Fibroblast of skin of left biceps (primary cell): ENCODE measurements around the gene TMUB1.
"Not testable (repeated sequence)": the region's sequence is repeated elsewhere in the genome, so short reads cannot be mapped to it uniquely, and the experiment has no call there.

Source experiments
- DNase-seq, 2 experiments: peaks; one replicate each; pipeline ENCODE4 v3.0.0-alpha.2; 2013; ENCODE audit warnings: low read depth in 2 of 2

TMUB1 gene

DNA sequence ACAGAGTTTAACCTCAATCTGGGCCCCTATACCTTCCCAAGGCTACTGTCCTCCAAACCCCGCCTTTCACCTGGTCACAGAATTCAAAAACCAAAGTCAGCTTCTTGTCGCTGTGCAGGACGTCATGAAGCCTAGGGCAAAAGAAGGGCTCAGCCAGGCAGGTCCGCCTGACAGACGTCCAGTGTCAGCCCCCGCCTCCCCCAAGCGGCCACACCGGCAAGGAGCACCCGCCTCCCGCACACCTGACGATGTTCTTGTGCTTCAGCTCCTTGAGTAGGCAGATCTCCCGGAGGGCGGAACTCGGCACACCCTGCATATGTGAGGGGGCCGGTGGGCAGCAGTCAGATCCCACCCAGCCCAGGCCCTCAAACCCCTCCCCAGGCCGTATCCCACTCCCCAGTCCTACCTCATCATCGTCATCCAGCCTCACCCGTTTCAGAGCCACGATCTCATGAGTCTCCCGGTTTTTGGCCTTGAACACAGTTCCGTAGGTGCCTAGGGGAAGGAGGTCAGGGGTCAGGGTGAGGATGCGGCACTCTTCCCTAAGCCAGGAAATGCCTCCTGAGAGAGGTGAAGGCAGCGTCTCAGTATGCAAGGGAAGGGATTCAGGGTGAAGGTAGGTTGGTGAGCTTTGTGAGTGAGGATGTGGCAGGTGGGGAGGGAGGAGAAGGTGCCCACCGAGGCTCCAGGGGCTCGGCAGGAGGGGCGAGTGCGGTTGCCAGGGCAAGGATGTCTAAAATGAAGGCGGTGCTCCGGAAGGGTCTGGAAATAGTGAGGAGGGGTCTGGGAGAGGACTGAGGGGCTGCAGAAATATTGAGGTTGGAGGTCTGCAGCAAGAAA is 26.4 kb downstream of the TMUB1 start:
- no peak for DNase-seq

DNA sequence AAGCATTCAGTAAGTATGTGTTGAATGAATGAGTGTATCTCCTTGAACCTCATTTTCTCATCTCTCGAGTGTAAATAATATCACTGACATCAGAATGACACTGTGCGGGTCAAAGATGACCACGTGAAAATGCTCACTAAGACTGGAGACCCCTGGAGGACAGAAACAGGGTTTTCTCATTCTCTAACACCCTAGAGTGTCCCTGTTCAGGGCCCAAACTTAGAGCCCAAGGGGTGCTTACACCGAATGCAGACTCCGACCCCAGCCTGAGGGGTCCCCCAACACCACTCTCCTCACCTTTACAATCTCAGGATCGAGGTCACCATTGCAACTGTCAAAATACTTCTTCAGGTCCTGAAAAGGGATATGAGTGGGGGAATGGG is 27.0 kb downstream of the TMUB1 start:
- no peak for DNase-seq

DNA sequence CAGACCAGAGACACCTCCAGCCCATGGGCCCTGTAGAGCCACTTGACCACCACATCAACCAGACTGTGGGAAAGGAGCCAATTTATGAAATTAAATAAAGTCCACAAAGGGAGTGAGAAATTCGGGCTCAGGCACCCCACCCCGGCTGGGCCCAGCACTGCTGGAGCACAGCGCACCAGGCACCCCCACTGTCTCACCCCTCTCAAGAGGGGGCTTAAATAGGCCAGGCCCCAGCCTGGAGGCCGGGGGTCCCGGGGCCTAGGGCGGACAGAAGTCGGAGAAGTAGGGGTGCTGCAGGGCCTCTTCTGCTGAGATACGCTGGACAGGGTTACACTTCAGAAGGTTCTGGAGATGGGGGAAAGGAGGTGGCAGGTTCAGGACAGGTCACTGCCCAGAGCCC is 29.5 kb downstream of the TMUB1 start:
- no peak for DNase-seq

DNA sequence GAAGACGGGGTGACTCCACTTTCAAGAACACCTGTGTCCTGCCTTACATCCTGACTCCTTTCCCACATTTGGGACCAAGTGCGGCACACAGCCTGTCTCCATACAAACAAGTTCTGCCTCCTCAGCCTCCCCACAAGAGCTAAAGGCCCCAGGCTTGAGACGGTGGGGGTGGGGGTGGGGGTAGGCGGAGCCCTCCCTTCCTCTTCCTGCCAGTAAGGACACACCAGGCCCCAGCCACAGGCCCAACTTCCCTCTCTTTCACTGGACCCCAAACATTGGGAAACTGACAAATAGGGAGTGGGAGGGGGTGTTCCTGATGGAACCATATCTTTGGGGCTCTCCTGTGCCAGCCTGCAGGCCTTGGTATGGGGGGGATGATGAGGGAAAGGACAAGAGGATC is 30.2 kb downstream of the TMUB1 start:
- no peak for DNase-seq

DNA sequence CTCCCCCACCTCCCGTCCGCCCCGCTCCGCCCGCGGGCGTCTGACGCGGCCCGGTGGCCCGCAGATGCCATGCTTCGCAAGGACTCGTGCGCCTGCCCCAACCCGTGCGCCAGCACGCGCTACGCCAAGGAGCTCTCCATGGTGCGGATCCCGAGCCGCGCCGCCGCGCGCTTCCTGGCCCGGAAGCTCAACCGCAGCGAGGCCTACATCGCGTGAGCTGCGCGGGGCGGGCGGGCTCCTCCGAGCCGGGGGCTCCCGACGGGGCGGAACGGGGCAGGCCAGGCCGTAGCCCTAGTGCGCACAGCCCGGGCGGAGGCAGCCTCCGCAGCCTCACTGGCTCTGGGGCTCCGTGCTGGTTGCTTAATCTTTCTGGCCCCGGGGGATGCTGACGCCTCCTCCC is 32.2 kb downstream of the TMUB1 start:
- no peak for DNase-seq

DNA sequence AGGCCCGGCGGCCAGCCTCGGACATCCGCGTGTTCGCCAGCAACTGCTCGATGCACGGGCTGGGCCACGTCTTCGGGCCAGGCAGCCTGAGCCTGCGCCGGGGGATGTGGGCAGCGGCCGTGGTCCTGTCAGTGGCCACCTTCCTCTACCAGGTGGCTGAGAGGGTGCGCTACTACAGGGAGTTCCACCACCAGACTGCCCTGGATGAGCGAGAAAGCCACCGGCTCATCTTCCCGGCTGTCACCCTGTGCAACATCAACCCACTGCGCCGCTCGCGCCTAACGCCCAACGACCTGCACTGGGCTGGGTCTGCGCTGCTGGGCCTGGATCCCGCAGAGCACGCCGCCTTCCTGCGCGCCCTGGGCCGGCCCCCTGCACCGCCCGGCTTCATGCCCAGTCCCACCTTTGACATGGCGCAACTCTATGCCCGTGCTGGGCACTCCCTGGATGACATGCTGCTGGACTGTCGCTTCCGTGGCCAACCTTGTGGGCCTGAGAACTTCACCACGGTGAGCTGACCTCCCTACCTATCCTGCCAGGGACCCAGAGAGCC is 34.3 kb downstream of the TMUB1 start:
- DNase-seq: no peak

DNA sequence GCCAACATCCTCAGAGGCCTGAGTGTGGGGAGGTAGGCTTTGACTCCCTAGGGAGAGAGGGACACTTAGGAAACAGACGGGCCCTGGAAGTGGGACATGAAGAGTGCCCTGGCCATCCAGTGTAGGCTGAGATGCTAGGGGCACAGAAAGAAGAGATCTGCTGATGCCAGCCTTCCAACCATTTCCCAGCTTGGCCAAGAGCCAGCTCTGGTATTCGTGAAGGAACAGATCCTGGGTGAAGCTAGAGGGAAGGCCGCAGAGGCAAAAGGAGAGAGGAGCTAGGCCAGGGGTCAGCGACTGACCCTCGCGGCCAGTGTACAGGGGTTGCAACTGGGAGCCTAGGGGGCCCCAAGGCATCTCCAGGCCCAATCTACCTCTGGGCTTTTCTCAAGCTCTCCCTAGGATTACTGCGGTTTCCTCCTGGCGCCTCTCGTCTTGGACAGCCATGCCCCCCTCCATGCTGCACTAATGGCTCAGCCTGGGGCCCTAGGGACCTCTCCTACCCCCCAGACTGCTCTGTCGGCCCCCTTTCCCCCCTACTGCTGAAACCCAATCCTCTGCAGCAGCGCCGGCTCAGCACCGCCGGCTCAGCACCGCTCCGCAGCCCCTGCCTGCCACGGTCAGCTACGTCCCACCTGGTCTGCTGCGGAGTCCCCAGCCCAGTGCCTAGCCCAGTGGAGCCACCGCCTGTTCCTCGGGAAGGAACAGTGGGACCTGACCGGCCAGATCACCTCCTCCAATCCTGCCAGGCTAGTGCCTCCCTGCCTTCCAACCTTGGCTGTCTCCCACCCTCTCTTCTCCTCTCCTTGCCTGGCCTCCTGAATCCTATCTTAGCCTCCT is 35.1 kb downstream of the TMUB1 start, which contains the start of gene ASIC3:
Gene ASIC3 (plus strand): TSS at position 556 of the 840 bp plus-strand sequence. CDS start 355 bp downstream, outside the sequence.
- no peak for DNase-seq

DNA sequence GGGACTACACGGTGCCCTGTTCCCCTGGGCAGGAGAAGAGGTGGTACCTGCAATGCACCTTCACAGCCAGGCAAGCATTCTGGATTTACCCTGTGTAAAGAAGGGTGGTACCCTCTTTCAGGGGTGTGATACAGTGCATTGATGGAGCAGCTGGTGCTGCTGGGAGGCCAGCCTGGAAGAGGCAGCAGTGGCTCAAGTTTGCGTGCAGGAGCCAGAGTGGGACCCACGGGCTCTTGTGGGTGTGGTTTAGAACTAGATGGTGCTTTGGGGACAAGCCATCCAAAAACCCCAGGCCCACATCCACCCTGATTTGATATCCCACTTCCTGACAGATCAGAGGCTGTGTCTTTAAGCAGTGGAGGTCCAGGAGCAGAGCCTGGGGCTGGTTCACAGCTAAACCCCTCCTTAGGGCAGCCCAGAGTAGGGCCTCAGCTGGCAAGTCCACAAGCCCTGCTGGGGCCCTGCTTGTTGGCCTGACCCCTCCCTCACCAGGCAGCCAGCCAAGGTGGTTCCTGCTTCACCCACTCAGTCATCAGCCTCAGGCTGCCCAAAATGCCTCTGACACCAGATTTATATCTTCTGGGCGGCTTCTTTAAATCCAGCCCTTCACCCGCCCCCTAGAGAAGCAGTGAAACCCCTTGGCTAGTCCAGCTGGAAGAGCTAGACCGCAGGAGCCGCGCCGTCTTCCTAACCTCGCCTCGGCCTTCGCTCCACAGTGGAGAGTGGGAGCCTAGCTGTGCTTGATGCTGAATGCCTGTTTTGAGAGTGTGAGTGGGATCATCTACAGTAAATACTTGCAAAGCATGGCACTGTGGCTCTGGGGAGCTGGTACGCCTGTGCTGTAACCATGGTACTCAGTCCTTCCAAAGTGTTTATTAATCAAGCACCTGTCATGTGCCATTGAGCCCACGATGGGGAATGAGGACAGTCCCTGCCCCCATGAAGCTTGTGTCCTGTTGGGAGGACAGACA is 36.4 kb downstream of the TMUB1 start:
- no peak for DNase-seq

DNA sequence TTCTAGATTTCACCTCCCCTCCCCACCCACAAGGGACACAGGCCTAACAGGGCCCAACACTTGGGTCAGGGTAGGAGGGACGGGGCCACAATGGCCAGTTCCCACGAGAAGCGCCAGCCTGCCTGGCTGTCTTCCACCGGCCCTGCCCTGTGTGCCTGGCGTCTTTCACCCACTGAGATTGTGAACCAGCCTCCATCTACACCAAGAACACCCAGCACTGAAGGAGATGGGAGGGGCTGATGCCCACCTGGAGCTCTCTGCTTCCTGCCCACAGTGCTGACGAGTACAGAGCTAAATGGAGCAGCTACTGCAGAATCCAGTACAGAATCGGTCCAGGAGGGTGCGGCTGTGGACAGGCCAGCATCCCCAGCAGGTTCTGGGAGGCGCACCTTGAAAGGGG is 37.3 kb downstream of the TMUB1 start:
- DNase-seq: no peak

DNA sequence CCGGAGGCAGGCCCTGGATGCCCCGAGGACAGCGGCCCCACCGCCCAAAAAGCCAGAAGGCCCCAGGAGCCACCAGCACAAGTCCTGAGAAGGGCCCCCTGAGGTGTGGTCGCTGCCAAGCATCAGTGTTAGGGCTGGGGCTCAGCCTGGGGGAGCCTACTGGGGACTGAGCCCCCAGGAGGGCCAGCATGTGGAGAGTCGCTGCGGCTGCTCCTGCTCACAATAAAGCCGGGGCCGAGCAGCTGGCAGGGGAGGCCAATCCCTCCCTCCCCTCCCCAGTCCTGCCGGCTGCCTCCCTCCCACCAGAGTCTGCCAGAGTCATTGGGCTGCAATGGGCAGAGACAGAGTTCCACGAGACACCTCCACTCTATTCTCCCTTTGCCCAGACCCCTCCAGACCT is 38.0 kb downstream of the TMUB1 start:
- no peak for DNase-seq

DNA sequence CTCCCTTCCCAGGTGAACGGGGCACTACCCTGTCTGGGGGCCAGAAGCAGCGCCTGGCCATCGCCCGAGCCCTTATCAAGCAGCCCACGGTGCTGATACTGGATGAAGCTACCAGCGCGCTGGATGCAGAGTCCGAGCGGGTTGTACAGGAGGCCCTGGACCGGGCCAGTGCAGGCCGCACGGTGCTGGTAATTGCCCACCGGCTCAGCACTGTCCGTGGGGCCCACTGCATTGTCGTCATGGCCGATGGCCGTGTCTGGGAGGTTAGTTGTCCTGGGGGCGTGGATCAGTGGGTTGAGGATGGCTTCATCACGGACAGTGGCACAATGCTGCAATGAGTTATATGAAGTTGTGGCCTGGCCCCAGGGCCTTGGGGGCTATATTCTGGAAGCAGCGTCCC is 39.3 kb downstream of the TMUB1 start:
- no peak for DNase-seq

DNA sequence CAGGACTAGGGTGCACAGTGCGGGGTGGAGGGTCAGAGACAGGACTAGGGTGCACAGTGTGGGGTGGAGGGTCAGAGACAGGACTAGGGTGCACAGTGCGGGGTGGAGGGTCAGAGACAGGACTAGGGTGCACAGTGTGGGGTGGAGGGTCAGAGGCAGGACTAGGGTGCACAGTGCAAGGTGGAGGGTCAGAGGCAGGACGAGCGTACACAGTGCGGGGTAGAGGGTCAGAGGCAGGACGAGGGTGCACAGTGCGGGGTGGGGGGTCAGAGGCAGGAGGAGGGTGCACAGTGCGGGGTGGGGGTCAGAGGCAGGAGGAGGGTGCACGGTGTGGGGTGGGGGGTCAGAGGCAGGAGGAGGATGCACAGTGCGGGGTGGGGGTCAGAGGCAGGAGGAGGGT is 39.8 kb downstream of the TMUB1 start:
- not testable (repeated sequence) for DNase-seq

DNA sequence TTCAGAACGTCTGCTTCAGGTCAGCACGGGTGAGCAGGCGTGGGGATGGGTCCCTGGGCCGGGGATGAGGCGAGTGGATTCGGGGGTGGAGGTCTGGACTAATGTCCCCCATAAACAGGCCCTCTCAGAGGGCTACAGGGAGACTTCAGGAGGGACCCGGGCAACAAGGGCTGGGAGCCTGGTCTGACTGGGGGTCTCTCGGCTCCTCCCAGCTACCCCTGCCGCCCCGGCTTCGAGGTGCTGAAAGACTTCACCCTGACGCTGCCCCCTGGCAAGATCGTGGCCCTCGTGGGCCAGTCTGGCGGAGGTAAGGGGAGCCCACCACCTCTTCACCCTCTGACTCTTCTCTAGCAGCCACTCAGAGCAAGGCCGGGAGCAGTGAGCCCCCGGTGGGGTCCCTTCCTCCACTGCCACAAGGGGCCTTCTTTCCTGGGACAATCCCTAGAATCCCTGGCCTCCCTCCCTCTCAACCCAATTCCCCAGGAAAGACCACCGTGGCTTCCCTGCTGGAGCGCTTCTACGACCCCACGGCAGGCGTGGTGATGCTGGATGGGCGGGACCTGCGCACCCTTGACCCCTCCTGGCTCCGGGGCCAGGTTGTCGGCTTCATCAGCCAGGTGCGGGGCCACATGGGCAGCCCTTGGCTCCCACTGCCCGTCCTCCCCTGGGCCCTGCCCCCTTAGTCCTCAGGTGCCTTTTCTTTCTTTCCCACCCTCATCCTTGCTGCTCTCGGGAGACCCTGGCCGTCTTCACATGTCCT is 42.5 kb downstream of the TMUB1 start:
- no peak for DNase-seq

DNA sequence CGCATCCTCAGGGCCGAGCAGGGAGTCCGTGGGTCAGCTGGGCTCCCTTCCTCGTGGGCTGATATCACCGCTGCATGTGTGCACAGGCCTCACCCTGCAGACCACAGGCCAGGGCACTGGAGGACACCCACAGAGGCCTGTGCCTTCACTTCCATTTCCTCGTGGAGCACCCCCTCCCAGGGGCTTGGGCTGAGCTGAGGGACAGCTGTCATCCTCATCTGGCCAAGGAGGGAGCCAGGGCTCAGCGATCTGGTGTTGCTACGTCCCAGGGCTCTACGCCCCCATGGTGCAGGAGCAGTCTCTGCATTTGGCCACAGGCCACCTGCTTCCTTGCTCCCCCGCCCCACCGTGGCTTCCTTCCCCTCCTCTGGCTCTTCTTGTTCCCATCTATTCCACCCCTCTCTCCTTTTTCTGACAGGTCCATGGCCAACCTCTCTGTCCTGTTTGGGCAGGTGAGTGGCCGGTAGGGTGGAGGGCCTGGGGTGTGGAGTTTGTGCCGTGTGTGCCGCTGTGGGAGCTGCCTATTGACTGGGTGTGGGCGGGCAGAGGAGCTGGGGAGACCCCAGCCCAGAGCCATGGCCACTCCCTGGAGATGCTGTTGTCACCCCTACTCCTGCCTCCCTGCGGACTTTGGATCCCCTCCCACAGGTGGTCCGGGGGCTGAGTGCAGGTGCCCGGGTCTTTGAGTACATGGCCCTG is 43.3 kb downstream of the TMUB1 start:
- DNase-seq: no peak

DNA sequence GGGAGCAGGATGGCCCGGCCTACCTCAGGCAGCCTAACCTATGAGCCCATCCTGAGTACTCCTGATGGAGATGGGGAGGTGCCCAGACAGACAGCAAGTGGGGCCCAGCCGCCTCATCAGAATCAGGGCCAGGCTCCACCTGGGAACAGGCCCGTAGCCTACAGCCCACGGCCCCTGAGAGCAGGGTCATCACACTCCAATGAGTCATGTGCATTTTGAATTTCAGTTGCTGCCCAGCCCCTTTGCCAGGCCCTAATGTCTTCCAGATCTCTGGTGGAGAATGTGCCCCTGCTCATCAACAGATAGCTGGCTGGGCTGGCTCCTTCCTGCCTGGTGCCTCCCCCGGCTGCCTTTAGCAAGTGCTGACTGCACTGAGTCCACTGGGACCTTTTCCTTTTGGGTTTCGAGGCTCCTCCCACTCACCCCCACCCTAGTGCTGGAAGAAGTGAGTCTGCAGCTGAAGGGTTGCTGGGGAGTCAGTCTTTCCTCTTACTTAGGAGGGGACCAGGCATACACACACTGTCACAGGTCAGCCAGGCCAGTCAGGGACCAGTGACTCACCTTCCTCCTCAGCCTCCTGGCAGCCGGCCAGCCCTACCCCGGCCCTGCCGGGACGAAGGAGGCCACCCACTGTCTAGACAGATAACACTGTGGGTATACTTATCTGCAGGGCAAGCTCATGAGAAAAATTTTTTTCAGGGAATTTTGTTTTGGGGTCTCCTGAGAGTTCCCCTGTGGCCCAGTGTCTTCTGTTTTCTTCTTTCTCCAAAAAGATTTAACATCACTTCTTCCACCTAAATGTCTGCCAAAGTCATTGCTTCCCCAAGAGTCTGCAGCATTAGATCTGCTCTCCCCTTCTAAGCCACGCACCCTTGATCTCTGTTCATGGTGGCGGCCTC is 44.1 kb downstream of the TMUB1 start:
- DNase-seq: no peak

DNA sequence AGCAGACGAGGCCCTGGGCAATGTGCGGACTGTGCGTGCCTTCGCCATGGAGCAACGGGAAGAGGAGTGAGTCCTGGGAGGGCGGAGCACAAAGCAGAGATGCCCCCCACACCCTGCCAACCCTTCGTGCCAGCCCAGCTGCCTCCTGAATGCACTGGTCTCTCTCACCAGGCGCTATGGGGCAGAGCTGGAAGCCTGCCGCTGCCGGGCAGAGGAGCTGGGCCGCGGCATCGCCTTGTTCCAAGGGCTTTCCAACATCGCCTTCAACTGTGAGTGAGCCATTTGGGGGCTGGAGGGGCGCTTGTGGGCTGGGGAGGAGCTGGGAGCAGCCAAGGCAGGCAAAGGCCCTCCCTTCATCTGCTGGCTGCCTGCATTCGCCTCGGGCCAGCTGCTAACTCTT is 47.4 kb downstream of the TMUB1 start:
- no peak for DNase-seq

DNA sequence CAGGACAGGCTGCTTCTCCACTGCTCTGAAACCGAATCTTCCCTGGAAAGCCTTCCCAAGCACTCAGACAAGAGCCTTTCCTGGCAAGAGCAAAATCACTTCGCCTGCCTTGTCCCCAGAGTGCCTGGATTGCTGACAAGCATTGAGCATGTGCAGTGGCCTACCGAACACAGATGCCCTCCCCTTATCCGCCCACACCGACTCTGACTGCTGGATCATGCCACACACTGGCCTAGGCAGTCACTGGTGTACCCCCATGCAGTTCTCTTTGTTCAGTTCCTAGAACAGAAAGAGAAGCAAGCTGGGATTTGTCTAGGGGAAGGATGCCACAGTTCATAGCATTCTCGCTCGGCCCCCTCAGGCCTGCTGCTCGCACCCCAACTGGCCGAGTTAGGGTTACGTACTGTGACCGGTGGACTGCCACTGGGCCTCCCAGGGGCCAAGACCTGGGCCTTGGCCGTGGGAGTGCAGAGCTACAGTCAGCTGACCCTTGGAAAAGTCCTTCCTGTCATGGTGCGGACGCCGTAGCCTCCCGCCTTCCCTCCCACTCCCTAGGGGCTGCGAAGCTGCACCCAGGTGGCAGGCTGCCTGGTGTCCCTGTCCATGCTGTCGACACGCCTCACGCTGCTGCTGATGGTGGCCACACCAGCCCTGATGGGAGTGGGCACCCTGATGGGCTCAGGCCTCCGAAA is 48.1 kb downstream of the TMUB1 start:
- DNase-seq: no peak

DNA sequence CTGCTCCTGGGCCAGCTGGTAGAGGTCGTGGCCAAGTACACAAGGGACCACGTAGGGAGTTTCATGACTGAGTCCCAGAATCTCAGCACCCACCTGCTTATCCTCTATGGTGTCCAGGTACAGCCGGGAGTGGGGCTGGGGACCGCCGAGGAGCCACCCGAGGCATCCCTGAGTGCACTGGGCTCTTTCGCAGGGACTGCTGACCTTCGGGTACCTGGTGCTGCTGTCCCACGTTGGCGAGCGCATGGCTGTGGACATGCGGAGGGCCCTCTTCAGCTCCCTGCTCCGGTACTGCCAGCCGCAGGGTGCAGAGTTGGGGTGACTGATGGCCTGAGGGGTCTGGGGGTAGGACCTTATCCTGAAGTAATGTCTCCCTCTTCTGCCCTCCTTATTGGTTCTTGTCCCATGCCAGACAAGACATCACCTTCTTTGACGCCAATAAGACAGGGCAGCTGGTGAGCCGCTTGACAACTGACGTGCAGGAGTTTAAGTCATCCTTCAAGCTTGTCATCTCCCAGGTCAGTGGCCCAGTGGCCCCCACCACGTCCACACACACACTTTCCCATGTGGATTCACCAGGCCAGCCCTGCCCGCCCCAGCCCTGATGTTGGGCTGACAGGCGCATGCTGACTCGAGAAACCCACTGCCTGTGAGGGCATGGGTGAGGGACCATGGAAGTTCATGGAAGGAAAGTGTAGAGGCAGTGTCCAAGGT is 48.8 kb downstream of the TMUB1 start:
- no peak for DNase-seq
